ENCODE data around the gene DNAH7.

DNA sequence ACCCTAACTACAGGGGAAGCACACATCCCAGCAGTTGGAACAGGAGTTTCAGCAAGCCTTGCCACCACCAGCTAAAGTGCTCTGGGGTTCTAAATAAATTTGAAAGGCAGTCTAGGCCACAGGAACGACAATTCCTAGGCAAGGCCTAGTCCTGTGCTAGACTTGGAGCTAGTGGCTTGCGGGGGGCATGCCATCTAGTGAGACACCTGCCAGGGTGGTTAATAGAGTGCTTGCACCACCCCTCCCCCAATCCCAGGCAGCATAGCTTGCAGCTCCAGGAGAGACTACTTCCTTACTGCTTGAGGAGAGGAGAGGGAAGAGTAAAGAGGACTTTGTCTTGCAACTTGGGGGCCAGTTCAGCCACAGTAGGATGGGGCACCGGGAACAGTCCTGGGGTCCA, 309.8 kb downstream of the DNAH7 start:
- TF ChIP-seq, protein P1, sequence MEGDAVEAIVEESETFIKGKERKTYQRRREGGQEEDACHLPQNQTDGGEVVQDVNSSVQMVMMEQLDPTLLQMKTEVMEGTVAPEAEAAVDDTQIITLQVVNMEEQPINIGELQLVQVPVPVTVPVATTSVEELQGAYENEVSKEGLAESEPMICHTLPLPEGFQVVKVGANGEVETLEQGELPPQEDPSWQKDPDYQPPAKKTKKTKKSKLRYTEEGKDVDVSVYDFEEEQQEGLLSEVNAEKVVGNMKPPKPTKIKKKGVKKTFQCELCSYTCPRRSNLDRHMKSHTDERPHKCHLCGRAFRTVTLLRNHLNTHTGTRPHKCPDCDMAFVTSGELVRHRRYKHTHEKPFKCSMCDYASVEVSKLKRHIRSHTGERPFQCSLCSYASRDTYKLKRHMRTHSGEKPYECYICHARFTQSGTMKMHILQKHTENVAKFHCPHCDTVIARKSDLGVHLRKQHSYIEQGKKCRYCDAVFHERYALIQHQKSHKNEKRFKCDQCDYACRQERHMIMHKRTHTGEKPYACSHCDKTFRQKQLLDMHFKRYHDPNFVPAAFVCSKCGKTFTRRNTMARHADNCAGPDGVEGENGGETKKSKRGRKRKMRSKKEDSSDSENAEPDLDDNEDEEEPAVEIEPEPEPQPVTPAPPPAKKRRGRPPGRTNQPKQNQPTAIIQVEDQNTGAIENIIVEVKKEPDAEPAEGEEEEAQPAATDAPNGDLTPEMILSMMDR (IDR thresholded peaks at IDR 0.05 in 8 of 11, conservative IDR thresholded peaks at IDR 0.05 in 3 of 11): no peak
- TF ChIP-seq POLR2AphosphoS5 (IDR thresholded peaks at IDR 0.05): no peak
- no peak for TF ChIP-seq POLR2A (IDR thresholded peaks at IDR 0.05)

Data from spleen (tissue), 7 donors.